Measurements from ENCODE around the gene MCU. TPM values are rescaled to one million over a fixed set of nuclear protein-coding genes. Genes with fewer than 3 reads are reported as not detected.

Gene MCU
- total RNA-seq, 2 donors from 2014 or later, result 7.9 to 17.1 TPM

DNA sequence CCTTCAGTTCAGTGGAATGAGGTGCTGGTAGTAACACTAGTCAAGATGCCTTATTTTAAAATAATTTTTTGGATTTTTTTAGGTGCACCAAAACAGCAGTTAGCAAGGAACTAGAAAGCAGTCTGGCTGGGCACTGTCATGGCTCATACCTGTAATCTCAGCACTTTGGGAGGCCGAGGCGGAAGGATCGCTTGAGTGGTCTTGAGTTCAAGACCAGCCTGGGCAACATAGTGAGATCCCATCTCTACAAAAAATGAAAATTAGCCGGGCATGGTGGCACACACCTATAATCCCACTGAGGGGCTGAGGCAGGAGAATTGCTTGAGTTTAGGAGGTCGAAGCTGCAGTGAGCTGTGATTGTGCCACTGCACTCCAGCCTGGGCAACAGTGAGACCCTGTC, 236.9 kb downstream of the MCU start:
- no peak for ATAC-seq
- WGBS, 2 donors, result 90 to 95% methylated on average over 5 of the region's 5 CpGs

DNA sequence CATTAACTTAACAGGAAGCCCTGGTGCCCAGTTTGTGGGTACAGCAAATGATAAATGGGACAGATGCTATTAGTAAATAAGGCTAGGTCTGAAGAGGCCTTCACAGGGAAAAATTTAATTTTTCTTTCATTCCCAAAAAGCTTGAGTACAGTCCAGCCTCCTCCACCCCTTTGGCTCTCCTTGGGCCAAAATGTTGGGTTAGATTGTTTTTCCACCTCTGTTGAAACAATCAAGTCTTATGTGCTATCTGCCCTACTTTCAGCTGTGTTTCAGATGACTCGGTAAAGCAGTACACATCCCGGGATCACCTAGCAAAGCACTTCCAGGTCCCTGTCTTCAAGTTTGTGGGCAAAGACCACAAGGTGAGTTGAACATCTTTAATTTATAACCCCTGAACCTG, 238.3 kb downstream of the MCU start:
- Histone ChIP-seq H3K4me1 (no peaks in the 10 kb centered on the region), H3K9me3 (no peaks in the 10 kb centered on the region), H3K36me3 (replicated peaks in 1 of 2; ENCODE audit: insufficient read depth in 1 of 2, low read depth in 2 of 2) (no peaks in the 10 kb centered on the region), H3K4me3 (no peak overlapping the region), H3K27ac (no peak overlapping the region), H3K27me3 (no peaks in the 10 kb centered on the region)
- DNase-seq (no peak), ATAC-seq (no peak)
- WGBS, 2 donors, result 71 to 74% methylated on average over 2 of the region's 2 CpGs
- TF ChIP-seq, protein P1, sequence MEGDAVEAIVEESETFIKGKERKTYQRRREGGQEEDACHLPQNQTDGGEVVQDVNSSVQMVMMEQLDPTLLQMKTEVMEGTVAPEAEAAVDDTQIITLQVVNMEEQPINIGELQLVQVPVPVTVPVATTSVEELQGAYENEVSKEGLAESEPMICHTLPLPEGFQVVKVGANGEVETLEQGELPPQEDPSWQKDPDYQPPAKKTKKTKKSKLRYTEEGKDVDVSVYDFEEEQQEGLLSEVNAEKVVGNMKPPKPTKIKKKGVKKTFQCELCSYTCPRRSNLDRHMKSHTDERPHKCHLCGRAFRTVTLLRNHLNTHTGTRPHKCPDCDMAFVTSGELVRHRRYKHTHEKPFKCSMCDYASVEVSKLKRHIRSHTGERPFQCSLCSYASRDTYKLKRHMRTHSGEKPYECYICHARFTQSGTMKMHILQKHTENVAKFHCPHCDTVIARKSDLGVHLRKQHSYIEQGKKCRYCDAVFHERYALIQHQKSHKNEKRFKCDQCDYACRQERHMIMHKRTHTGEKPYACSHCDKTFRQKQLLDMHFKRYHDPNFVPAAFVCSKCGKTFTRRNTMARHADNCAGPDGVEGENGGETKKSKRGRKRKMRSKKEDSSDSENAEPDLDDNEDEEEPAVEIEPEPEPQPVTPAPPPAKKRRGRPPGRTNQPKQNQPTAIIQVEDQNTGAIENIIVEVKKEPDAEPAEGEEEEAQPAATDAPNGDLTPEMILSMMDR (IDR thresholded peaks at IDR 0.05), result no peak
- TF ChIP-seq POLR2A (IDR thresholded peaks at IDR 0.05), result no peak
- intact Hi-C loops (cut with DNase I), result no loop called here

More for the DNA sequence above, 236.9 kb downstream of the MCU start:
- no peak overlapping the region for H3K4me3 ChIP-seq
- no peaks in the 10 kb centered on the region for H3K27me3 ChIP-seq
- H3K36me3 ChIP-seq (replicated peaks in 1 of 2; ENCODE audit: insufficient read depth in 1 of 2, low read depth in 2 of 2), result no peaks in the 10 kb centered on the region
- no peaks in the 10 kb centered on the region for H3K9me3 ChIP-seq
- no peak for DNase-seq
- no peaks in the 10 kb centered on the region for H3K4me1 ChIP-seq
- TF ChIP-seq POLR2A (IDR thresholded peaks at IDR 0.05), result no peak
- TF ChIP-seq, protein P1 (IDR thresholded peaks at IDR 0.05), result no peak
- no peak overlapping the region for H3K27ac ChIP-seq
- intact Hi-C loops (cut with DNase I), result no loop called here

DNA sequence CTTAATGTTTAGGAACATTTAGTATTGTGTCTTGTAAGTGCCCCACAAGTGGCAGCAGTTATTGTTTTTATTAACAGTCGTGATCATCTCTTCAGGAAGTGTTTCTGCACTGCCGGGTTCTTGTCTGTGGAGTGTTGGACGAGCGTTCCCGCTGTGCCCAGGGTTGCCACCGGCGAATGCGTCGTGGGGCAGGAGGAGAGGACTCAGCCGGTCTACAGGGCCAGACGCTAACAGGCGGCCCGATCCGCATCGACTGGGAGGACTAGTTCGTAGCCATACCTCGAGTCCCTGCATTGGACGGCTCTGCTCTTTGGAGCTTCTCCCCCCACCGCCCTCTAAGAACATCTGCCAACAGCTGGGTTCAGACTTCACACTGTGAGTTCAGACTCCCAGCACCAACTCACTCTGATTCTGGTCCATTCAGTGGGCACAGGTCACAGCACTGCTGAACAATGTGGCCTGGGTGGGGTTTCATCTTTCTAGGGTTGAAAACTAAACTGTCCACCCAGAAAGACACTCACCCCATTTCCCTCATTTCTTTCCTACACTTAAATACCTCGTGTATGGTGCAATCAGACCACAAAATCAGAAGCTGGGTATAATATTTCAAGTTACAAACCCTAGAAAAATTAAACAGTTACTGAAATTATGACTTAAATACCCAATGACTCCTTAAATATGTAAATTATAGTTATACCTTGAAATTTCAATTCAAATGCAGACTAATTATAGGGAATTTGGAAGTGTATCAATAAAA, 240.5 kb downstream of the MCU start:
- TF ChIP-seq, protein P1 (IDR thresholded peaks at IDR 0.05), result no peak
- TF ChIP-seq POLR2A (IDR thresholded peaks at IDR 0.05), result no peak
- ATAC-seq, result no peak
- H3K27me3 ChIP-seq, result no peaks in the 10 kb centered on the region
- no peaks in the 10 kb centered on the region for H3K36me3 ChIP-seq (replicated peaks in 1 of 2; ENCODE audit: insufficient read depth in 1 of 2, low read depth in 2 of 2)
- no peak for DNase-seq
- H3K4me3 ChIP-seq, result no peak overlapping the region
- WGBS, 2 donors, result 81 to 88% methylated on average over 20 of the region's 20 CpGs
- intact Hi-C loops (cut with DNase I), result no loop called here
- no peak overlapping the region for H3K27ac ChIP-seq
- no peaks in the 10 kb centered on the region for H3K4me1 ChIP-seq
- no peaks in the 10 kb centered on the region for H3K9me3 ChIP-seq

DNA sequence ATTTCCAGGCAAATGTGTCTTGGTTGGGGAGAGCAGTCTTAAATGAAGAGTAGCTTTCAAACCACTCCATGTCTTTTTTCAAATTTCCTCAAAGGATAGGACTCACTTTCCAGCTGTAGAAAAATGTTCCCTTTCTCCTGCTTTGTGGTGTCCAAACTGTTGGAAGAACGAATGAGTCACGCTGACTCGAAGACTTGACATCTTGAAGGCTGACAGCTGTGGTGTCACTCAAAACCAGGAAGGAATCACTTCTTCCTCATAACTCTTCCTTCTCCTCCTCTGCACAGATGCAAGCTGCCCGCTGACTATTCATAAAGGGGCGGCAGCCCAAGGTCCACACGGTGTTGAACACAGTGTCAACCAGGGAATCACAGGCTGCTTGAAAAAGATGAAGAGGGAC, 243.4 kb downstream of the MCU start:
- WGBS, 2 donors, result 88 to 91% methylated on average over 6 of the region's 6 CpGs
- H3K4me1 ChIP-seq, result no peaks in the 10 kb centered on the region
- DNase-seq (no peak), ATAC-seq (no peak)
- H3K27ac ChIP-seq, result no peak overlapping the region
- no peak for TF ChIP-seq POLR2A (IDR thresholded peaks at IDR 0.05)
- TF ChIP-seq, protein P1 (IDR thresholded peaks at IDR 0.05), result no peak
- H3K27me3 ChIP-seq, result no peaks in the 10 kb centered on the region
- intact Hi-C loops (cut with DNase I), result no loop called here
- no peaks in the 10 kb centered on the region for H3K9me3 ChIP-seq
- no peak overlapping the region for H3K4me3 ChIP-seq
- no peaks in the 10 kb centered on the region for H3K36me3 ChIP-seq (replicated peaks in 1 of 2; ENCODE audit: insufficient read depth in 1 of 2, low read depth in 2 of 2)

Small RNA genes lying within 50 kb of the gene (microRNA-seq; reads per million reads assigned to microRNA genes)
- 0.45 to 0.93 reads per million in 2 donors for gene MIR4676 (ENCODE audit: borderline number of aligned reads in 2 of 2, borderline replicate concordance in 2 of 2)

Small RNA genes lying within 50 kb of the gene (small RNA-seq; reads per million reads assigned to genes)
- gene MIR4676 (not detected), gene RF00019 (not detected)

Other genes with a start within 250 kb of the MCU start
- 10 to 100 TPM; 14.0 to 23.1 TPM for gene MICU1, start 66.1 kb upstream of the MCU start, total RNA-seq
- not detected for gene OIT3, start 201.6 kb downstream of the MCU start, total RNA-seq

Data from body of pancreas (tissue), 4 donors.